ENCODE measurements around the gene ANGPT4. TPM values are rescaled to one million over a fixed set of nuclear protein-coding genes. Genes with fewer than 3 reads are reported as not detected.

The ANGPT4 gene
- total RNA-seq, 1 experiment from 2014 or later: not detected

DNA sequence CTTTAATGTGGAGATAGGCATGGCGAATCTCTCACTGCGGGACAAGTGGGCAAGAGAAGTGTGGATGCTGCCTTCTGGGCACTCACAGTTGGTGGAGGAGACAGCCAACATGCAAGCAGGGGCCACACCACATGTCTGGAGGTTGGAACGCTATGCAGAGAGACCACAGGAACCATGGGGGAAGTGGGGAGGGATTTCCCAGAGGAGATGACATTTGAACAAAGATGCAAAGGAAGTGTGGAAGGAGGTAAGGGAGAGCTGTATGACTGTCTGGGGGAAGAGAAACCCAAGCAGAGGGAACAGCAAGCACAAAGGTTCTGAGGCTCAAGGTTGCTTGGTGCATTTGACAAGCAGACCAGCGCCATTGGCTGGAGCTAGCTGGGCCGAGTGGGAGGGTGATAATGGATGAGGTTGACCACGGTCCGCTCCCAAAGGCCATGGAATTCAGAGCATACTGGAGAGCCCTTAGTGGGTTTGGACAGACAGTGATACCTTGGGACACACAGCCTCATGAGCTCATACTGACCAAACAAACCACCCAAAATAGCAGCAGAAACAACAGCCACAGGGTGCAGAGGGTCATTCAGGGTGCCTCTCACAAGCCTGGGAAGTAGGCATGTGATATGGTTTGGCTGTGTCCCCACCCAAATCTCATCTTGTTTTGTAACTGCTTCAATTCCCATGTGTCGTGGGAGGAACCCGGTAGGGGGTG is 90.3 kb downstream of the ANGPT4 start:
- intact Hi-C loops (cut with micrococcal nuclease; ENCODE audit: unreplicated experiment): no loop called here
- CTCF ChIA-PET: no interaction called here
- Histone ChIP-seq H3K9me3 (ENCODE audit: control insufficient read depth, insufficient read depth, low read depth, low read length) (no peaks in the 10 kb centered on the region), H3K4me3 (ENCODE audit: low read depth in 2 of 2, low read length in 2 of 2) (no peak overlapping the region), H3K4me1 (ENCODE audit: control insufficient read depth, insufficient read depth, low read length) (no peaks in the 10 kb centered on the region), H3K27ac (ENCODE audit: low read length) (no peak overlapping the region), H3K36me3 (ENCODE audit: control insufficient read depth, insufficient read depth, low read length) (no peaks in the 10 kb centered on the region), H3K27me3 (ENCODE audit: control insufficient read depth, insufficient read depth, low read length) (no peaks in the 10 kb centered on the region)
- POLR2A ChIA-PET: no interaction called here
- BruUV-seq (replicated peaks): no TSS peak
- in situ Hi-C loops (cut with HindIII; ENCODE audit: low pct_unique_long_range_greater_than_20kb, low sequenced_read_pairs): no loop called here
- no peak for DNase-seq (ENCODE audit: low read depth, low spot score)
- TF ChIP-seq SIN3A (IDR thresholded peaks at IDR 0.05; ENCODE audit: borderline replicate concordance, insufficient read depth, low read depth, low read length): no peak
- TF ChIP-seq, protein P1, sequence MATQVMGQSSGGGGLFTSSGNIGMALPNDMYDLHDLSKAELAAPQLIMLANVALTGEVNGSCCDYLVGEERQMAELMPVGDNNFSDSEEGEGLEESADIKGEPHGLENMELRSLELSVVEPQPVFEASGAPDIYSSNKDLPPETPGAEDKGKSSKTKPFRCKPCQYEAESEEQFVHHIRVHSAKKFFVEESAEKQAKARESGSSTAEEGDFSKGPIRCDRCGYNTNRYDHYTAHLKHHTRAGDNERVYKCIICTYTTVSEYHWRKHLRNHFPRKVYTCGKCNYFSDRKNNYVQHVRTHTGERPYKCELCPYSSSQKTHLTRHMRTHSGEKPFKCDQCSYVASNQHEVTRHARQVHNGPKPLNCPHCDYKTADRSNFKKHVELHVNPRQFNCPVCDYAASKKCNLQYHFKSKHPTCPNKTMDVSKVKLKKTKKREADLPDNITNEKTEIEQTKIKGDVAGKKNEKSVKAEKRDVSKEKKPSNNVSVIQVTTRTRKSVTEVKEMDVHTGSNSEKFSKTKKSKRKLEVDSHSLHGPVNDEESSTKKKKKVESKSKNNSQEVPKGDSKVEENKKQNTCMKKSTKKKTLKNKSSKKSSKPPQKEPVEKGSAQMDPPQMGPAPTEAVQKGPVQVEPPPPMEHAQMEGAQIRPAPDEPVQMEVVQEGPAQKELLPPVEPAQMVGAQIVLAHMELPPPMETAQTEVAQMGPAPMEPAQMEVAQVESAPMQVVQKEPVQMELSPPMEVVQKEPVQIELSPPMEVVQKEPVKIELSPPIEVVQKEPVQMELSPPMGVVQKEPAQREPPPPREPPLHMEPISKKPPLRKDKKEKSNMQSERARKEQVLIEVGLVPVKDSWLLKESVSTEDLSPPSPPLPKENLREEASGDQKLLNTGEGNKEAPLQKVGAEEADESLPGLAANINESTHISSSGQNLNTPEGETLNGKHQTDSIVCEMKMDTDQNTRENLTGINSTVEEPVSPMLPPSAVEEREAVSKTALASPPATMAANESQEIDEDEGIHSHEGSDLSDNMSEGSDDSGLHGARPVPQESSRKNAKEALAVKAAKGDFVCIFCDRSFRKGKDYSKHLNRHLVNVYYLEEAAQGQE (IDR thresholded peaks at IDR 0.05; ENCODE audit: insufficient read depth in 1 of 2, low read depth in 2 of 2, low read length in 1 of 2): no peak
- TF ChIP-seq POLR2AphosphoS5 (IDR thresholded peaks at IDR 0.05; ENCODE audit: low read depth, low read length): no peak
- TF ChIP-seq, protein P2, sequence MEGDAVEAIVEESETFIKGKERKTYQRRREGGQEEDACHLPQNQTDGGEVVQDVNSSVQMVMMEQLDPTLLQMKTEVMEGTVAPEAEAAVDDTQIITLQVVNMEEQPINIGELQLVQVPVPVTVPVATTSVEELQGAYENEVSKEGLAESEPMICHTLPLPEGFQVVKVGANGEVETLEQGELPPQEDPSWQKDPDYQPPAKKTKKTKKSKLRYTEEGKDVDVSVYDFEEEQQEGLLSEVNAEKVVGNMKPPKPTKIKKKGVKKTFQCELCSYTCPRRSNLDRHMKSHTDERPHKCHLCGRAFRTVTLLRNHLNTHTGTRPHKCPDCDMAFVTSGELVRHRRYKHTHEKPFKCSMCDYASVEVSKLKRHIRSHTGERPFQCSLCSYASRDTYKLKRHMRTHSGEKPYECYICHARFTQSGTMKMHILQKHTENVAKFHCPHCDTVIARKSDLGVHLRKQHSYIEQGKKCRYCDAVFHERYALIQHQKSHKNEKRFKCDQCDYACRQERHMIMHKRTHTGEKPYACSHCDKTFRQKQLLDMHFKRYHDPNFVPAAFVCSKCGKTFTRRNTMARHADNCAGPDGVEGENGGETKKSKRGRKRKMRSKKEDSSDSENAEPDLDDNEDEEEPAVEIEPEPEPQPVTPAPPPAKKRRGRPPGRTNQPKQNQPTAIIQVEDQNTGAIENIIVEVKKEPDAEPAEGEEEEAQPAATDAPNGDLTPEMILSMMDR (IDR thresholded peaks at IDR 0.05): no peak
- no peak for TF ChIP-seq TCF7L2 (IDR thresholded peaks at IDR 0.05; ENCODE audit: low read depth, low read length)
- ATAC-seq: no peak

DNA sequence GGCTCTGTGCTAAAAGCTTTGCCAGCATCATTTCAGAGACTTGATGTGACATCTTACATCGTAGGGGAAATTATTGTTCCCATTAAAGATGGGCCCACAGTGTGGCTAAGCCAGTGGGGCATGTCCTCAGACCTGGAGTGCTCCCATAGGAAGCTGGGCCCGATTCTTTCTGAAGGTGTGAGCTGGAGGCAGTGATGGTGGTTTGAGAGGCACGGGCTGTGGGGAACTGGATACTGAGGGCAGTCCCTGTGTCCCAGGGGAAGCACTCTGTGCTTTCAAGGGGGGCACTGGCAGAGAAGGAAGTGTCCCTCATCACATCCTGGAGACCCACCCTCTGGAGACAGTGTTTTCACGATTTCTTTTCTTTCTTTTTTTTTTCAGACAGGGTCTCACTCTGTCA is 91.2 kb downstream of the ANGPT4 start:
- in situ Hi-C loops (cut with HindIII; ENCODE audit: low pct_unique_long_range_greater_than_20kb, low sequenced_read_pairs): no loop called here
- ATAC-seq (no peak), DNase-seq (ENCODE audit: low read depth, low spot score) (no peak)
- Histone ChIP-seq H3K4me1 (ENCODE audit: control insufficient read depth, insufficient read depth, low read length) (no peaks in the 10 kb centered on the region), H3K27ac (ENCODE audit: low read length) (no peak overlapping the region), H3K9me3 (ENCODE audit: control insufficient read depth, insufficient read depth, low read depth, low read length) (no peaks in the 10 kb centered on the region), H3K36me3 (ENCODE audit: control insufficient read depth, insufficient read depth, low read length) (no peaks in the 10 kb centered on the region), H3K27me3 (ENCODE audit: control insufficient read depth, insufficient read depth, low read length) (no peaks in the 10 kb centered on the region), H3K4me3 (ENCODE audit: low read depth in 2 of 2, low read length in 2 of 2) (no peak overlapping the region)
- intact Hi-C loops (cut with micrococcal nuclease; ENCODE audit: unreplicated experiment): no loop called here
- TF ChIP-seq TCF7L2 (IDR thresholded peaks at IDR 0.05; ENCODE audit: low read depth, low read length): no peak
- TF ChIP-seq SIN3A (IDR thresholded peaks at IDR 0.05; ENCODE audit: borderline replicate concordance, insufficient read depth, low read depth, low read length): no peak
- TF ChIP-seq, protein P2 (IDR thresholded peaks at IDR 0.05): no peak
- TF ChIP-seq POLR2AphosphoS5 (IDR thresholded peaks at IDR 0.05; ENCODE audit: low read depth, low read length): no peak
- TF ChIP-seq, protein P1 (IDR thresholded peaks at IDR 0.05; ENCODE audit: insufficient read depth in 1 of 2, low read depth in 2 of 2, low read length in 1 of 2): no peak
- CTCF ChIA-PET: interaction anchor here (0.6 to 0.7 kb wide), 2 partner anchors 13 to 132 kb away, joined by 3 to 5 read pairs; no protein-coding TSS in a partner anchor
- POLR2A ChIA-PET: interaction anchor here (0.6 kb wide), 1 partner anchor 142 kb away, joined by 3 read pairs; no protein-coding TSS in a partner anchor
- BruUV-seq (replicated peaks): no TSS peak
